ENCODE measurements around the gene TRIM52.

GRCh38 chr5:181243018-181243563, 17.9 kb downstream of the TRIM52 start:
- TF ChIP-seq CTCF (conservative IDR thresholded peaks at IDR 0.05 in 1 of 2, IDR thresholded peaks at IDR 0.05 in 1 of 2; ENCODE audit: low read depth in 1 of 2, low read length in 2 of 2): no peak
- no peak for TF ChIP-seq EZH2 (IDR thresholded peaks at IDR 0.05; ENCODE audit: low read length, missing control alignments)

Data from fibroblast of lung (primary cell).